ENCODE data around the gene CHMP4A.

DNA sequence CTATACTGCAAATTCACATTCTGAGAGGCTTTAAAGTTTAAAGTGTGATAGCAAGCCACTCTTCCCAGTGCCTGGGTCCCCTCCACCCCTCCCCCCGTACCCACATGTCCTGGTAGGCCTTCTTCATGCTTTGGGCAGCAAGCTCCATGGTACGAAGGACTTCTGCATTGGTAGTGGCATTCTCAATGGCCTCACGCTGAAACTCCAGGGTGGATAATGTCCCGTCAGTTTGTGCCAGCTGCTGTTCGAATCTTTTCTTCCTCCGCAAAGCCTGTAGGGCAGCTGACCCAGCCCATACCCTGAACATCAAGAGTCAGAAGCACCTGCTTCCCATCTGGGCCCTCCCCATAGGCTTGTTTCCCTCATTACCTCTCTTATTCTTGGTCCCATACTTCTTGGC, 2.0 kb downstream of the CHMP4A start:
- no peak for TF ChIP-seq EZH2 (IDR thresholded peaks at IDR 0.05; ENCODE audit: borderline replicate concordance, insufficient read depth, low read depth, low read length, poor library complexity, severe bottlenecking)
- TF ChIP-seq, protein P1, sequence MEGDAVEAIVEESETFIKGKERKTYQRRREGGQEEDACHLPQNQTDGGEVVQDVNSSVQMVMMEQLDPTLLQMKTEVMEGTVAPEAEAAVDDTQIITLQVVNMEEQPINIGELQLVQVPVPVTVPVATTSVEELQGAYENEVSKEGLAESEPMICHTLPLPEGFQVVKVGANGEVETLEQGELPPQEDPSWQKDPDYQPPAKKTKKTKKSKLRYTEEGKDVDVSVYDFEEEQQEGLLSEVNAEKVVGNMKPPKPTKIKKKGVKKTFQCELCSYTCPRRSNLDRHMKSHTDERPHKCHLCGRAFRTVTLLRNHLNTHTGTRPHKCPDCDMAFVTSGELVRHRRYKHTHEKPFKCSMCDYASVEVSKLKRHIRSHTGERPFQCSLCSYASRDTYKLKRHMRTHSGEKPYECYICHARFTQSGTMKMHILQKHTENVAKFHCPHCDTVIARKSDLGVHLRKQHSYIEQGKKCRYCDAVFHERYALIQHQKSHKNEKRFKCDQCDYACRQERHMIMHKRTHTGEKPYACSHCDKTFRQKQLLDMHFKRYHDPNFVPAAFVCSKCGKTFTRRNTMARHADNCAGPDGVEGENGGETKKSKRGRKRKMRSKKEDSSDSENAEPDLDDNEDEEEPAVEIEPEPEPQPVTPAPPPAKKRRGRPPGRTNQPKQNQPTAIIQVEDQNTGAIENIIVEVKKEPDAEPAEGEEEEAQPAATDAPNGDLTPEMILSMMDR (IDR thresholded peaks at IDR 0.05) = no peak

Measured in B cell (primary cell).